Measurements from ENCODE around the gene DCAF17.

DCAF17 gene, protein sequence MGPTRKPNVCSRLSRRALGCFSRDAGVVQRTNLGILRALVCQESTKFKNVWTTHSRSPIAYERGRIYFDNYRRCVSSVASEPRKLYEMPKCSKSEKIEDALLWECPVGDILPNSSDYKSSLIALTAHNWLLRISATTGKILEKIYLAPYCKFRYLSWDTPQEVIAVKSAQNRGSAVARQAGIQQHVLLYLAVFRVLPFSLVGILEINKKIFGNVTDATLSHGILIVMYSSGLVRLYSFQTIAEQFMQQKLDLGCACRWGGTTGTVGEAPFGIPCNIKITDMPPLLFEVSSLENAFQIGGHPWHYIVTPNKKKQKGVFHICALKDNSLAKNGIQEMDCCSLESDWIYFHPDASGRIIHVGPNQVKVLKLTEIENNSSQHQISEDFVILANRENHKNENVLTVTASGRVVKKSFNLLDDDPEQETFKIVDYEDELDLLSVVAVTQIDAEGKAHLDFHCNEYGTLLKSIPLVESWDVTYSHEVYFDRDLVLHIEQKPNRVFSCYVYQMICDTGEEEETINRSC

DNA sequence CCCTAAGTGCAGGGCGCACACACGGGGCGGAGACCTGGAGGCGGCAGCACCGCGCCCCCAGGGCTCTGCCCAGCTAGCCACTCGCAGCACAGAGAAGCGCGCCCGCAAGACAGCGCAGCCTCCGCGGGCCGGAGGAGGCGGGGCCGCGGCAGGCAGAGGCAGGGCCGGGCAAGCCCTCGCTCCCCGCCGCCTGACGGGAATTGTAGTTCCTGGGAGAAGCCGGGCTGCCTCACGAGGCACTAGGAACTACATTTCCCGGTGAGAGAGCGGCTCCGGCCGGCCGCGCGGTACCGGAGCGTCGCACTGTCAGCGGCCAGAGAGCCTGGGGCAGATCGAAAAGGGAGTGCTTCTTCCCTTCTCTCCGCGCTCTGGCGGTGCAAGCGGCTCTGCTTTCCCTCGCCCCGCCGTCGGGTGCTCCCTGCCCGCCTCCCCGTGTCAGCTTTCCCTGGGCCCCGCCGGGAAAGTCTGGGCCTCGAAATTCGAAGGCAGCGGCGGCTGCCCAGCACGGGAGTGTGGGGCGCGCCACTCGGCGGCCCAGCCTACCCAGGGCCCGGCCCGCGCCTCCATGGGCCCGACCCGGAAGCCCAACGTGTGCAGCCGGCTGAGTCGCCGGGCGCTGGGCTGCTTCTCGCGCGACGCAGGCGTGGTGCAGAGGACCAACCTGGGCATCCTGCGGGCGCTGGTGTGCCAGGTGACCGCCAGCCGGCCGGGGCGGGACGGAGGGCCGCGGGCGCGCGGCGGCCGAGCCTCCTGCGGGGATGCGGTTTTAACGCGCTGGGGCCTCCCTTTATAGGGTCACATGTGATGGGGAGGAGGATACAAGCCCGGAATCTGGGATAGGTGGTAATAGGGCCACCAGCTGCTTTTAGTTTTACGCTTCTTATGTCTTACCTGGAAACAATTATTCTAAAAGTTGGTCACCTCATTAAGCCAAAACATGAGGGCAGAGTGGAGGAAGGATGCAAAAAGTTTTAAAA is at the start of gene DCAF17:
Gene DCAF17 (plus strand): TSS at position 214 of the 977 bp plus-strand sequence. CDS start 352 bp downstream, at position 566.
- ChIA-PET POLR2A (interaction anchor here (0.7 to 1.5 kb wide), 5 partner anchors 18 to 275 kb away, joined by 3 to 5 read pairs (median 4); no protein-coding TSS in a partner anchor), CTCF (interaction anchor here (0.7 to 2.1 kb wide), 3 partner anchors 18 to 269 kb away, joined by 3 to 9 read pairs (median 3); no protein-coding TSS in a partner anchor)
- peaks cover 23 to 51% of the 10 kb centered on the region in 2 experiments for H3K36me3 ChIP-seq (ENCODE audit: control insufficient read depth in 2 of 2, insufficient read depth in 1 of 2, low read length in 2 of 2)
- TF ChIP-seq ZNF600 (tag by site-specific recombination; IDR thresholded peaks at IDR 0.05), result peak; percentile 78; the same call in 1 of the 2 replicates
- no peak for TF ChIP-seq ZNF768 (tag by site-specific recombination; IDR thresholded peaks at IDR 0.05)
- peak; percentile 85 for TF ChIP-seq ZNF692 (tag by site-specific recombination; IDR thresholded peaks at IDR 0.05)
- TF ChIP-seq ZSCAN16 (tag by site-specific recombination; IDR thresholded peaks at IDR 0.05), result 0 out of 2 replicates have a peak, but pooled peaks have one; percentile 16
- peak; percentile 67 for TF ChIP-seq KLF9 (tag by site-specific recombination; IDR thresholded peaks at IDR 0.05; ENCODE audit: low read depth)
- no peak for TF ChIP-seq ZNF571 (tag by site-specific recombination; IDR thresholded peaks at IDR 0.05)
- peak; percentile 90 for TF ChIP-seq ZBTB17 (tag by site-specific recombination; IDR thresholded peaks at IDR 0.05)
- peak; percentile 64; the same call in 1 of the 2 replicates for TF ChIP-seq KLF16 (tag by site-specific recombination; IDR thresholded peaks at IDR 0.05)
- TF ChIP-seq PRDM1 (tag by site-specific recombination; IDR thresholded peaks at IDR 0.05), result 0 out of 2 replicates have a peak, but pooled peaks have one; percentile 53
- TF ChIP-seq SP3 (tag by site-specific recombination; IDR thresholded peaks at IDR 0.05), result peak; percentile 91
- TF ChIP-seq ZNF514 (tag by site-specific recombination; IDR thresholded peaks at IDR 0.05), result no peak
- TF ChIP-seq ZNF473 (tag by site-specific recombination; IDR thresholded peaks at IDR 0.05), result no peak
- no peak for TF ChIP-seq ZNF211 (tag by site-specific recombination; IDR thresholded peaks at IDR 0.05; ENCODE audit: low read depth)
- TF ChIP-seq GLIS1 (tag by site-specific recombination; IDR thresholded peaks at IDR 0.05), result peak; percentile 1; the same call in 1 of the 2 replicates
- TF ChIP-seq ZNF202 (tag by site-specific recombination; IDR thresholded peaks at IDR 0.05; ENCODE audit: borderline replicate concordance), result no peak
- 0 out of 2 replicates have a peak, but pooled peaks have one; percentile 13 for TF ChIP-seq IKZF3 (tag by site-specific recombination; IDR thresholded peaks at IDR 0.05)
- TF ChIP-seq ZBTB26 (tag by site-specific recombination; optimal IDR thresholded peaks at IDR 0.05), result peak; percentile 92
- 0 out of 2 replicates have a peak, but pooled peaks have one; percentile 64 for TF ChIP-seq ZNF223 (tag by site-specific recombination; IDR thresholded peaks at IDR 0.05)
- TF ChIP-seq ZNF394 (tag by site-specific recombination; IDR thresholded peaks at IDR 0.05; ENCODE audit: borderline replicate concordance), result peak; percentile 49; the same call in 1 of the 2 replicates
- TF ChIP-seq, protein P1, sequence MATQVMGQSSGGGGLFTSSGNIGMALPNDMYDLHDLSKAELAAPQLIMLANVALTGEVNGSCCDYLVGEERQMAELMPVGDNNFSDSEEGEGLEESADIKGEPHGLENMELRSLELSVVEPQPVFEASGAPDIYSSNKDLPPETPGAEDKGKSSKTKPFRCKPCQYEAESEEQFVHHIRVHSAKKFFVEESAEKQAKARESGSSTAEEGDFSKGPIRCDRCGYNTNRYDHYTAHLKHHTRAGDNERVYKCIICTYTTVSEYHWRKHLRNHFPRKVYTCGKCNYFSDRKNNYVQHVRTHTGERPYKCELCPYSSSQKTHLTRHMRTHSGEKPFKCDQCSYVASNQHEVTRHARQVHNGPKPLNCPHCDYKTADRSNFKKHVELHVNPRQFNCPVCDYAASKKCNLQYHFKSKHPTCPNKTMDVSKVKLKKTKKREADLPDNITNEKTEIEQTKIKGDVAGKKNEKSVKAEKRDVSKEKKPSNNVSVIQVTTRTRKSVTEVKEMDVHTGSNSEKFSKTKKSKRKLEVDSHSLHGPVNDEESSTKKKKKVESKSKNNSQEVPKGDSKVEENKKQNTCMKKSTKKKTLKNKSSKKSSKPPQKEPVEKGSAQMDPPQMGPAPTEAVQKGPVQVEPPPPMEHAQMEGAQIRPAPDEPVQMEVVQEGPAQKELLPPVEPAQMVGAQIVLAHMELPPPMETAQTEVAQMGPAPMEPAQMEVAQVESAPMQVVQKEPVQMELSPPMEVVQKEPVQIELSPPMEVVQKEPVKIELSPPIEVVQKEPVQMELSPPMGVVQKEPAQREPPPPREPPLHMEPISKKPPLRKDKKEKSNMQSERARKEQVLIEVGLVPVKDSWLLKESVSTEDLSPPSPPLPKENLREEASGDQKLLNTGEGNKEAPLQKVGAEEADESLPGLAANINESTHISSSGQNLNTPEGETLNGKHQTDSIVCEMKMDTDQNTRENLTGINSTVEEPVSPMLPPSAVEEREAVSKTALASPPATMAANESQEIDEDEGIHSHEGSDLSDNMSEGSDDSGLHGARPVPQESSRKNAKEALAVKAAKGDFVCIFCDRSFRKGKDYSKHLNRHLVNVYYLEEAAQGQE (tag by site-specific recombination; IDR thresholded peaks at IDR 0.05), result peak; percentile 25; the same call in 1 of the 2 replicates
- TF ChIP-seq ZNF792 (tag by site-specific recombination; IDR thresholded peaks at IDR 0.05), result 0 out of 2 replicates have a peak, but pooled peaks have one; percentile 41
- 0 out of 2 replicates have a peak, but pooled peaks have one; percentile 18 for TF ChIP-seq YY2 (tag by site-specific recombination; IDR thresholded peaks at IDR 0.05)
- no peak for TF ChIP-seq ZNF549 (tag by site-specific recombination; IDR thresholded peaks at IDR 0.05)
- TF ChIP-seq ZBTB20 (tag by site-specific recombination; IDR thresholded peaks at IDR 0.05), result peak; percentile 84; the same call in 1 of the 2 replicates
- TF ChIP-seq MZF1 (tag by site-specific recombination; IDR thresholded peaks at IDR 0.05; ENCODE audit: borderline replicate concordance), result 0 out of 2 replicates have a peak, but pooled peaks have one; percentile 52
- TF ChIP-seq, protein P2, sequence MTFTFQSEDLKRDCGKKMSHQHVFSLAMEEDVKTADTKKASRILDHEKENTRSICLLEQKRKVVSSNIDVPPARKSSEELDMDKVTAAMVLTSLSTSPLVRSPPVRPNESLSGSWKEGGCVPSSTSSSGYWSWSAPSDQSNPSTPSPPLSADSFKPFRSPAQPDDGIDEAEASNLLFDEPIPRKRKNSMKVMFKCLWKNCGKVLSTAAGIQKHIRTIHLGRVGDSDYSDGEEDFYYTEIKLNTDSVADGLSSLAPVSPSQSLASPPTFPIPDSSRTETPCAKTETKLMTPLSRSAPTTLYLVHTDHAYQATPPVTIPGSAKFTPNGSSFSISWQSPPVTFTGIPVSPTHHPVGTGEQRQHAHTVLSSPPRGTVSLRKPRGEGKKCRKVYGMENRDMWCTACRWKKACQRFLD (tag by site-specific recombination; IDR thresholded peaks at IDR 0.05), result no peak
- TF ChIP-seq ZXDB (tag by site-specific recombination; IDR thresholded peaks at IDR 0.05), result peak; percentile 75
- TF ChIP-seq ZNF660 (tag by site-specific recombination; IDR thresholded peaks at IDR 0.05), result 0 out of 2 replicates have a peak, but pooled peaks have one; percentile 19

More for the DNA sequence above, at the start of gene DCAF17:
- peak within 1 kb of the TSS; percentile 93 for H3K27ac ChIP-seq (ENCODE audit: extremely low read depth, low read depth, low read length)
- H3K4me3 ChIP-seq (ENCODE audit: low read depth, low read length), result peak within 1 kb of the TSS; percentile 81
- no peaks in the 10 kb centered on the region for H3K4me1 ChIP-seq (ENCODE audit: control insufficient read depth, insufficient read depth, low read length)
- no peaks in the 10 kb centered on the region for H3K9me3 ChIP-seq (ENCODE audit: control insufficient read depth, insufficient read depth, low read depth, low read length)

Data from HEK293 (cell line).